ENCODE data around the gene MIP.
"Not testable (repeated sequence)": the region's sequence is repeated elsewhere in the genome, so short reads cannot be mapped to it uniquely, and the experiment has no call there.

The MIP gene

DNA sequence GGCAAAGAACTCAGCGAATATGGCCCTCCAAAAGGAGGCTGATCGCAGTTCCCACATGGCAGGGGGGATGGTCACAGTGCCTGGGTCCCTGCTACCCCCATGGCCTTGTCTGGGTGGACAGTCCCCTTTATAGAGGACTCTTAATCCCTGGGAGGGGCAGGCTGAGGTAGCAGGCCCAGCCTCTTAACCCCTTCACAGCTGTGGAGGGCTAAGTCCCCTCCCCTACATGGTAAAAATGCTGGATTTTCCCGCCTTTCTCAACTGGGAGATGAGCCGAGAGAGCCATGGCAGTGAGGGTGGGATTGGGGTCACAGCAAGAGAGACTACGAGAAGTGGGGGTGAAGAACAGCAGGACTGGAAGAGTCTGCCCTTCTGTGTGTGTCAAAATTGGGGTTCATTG is at the start of gene MIP:
TSS of gene MIP (minus strand) at position 101 of the 400 bp plus-strand sequence. CDS start at position 57, 44 bp downstream.
- no peak for DNase-seq (ENCODE audit: low read depth)

DNA sequence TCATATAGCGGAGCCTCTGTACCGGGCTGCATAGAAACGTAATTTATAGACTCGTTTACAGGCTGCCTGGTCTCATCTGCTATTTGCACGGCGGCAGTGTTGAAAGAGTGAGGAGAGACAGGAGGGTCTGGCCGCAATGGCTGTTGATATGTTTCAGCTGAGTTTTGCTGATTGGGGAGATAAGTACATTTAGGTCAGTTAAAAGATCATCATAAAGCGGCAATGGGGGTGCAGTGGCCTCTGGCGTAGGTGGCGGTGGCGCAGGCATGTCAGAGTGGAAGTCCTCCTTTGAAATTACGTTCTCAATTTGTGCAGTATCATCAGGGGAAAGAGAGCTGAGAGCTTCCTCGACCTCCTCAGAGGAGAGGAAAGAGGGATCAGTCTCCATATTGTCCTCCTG is 45.4 kb upstream of the MIP start:
- not testable (repeated sequence) for DNase-seq (ENCODE audit: low read depth)

- not testable (repeated sequence) for DNase-seq (ENCODE audit: low read depth)
Observed at GRCh38 chr12:56499452-56499851, 45.0 kb upstream of the MIP start.

DNA sequence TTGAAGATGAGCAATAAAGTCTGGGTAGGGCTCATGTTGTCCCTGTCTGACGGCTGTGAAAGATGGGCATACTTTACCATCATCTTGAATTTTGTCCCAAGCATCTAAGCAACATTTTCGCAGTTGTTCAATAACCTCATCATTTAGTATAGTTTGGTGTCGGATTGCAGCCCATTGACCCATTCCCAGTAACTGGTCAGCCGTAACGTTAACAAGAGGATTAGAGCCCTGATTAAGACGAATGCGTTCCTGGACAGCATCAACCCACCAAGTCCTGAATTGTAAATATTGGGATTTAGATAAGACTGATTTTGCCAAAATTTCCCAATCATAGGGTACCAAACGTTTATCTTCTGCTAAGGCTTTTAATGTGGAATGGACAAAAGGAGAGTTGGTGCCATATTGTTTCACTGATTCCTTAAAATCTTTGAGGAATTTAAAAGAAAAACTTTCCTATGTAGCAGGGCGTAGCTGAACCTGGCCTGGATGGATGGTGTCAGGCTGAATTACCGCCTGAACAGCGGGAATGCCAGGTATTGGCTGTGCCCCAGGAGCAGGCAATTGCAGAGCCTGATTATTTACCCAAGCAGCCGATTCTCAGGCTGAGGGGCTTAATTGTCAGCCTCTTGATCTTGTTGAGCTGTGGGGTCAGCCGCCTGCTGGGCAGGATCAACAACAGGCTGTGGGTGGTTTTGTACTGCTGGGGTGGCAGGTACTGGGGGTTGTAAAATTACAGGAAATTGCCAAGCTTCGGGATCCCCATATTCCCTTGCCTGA is 43.9 kb upstream of the MIP start:
- not testable (repeated sequence) for DNase-seq (ENCODE audit: low read depth)

DNA sequence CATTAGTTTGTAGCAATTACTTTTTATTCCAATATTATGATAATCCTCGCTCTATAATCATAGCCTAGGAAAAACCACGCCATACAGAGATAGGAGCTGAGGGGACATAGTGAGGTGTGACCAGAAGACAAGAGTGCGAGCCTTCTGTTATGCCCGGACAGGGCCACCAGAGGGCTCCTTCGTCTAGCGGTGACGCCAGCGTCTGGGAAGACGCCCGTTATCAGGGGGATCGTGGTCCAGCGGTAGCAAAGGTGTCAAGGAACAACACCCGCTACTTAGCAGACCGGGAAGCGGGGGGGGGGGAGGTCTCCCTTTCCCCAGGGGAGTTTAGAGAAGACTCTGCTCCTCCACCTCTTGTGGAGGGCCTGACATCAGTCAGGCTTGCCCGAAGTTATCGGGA is 42.2 kb upstream of the MIP start:
- DNase-seq (ENCODE audit: low read depth), result peak; percentile 53

GRCh38 chr12:56494481-56494880 is 40.0 kb upstream of the MIP start:
- not testable (repeated sequence) for DNase-seq (ENCODE audit: low read depth)

GRCh38 chr12:56494106-56494415 is 39.6 kb upstream of the MIP start:
- DNase-seq (ENCODE audit: low read depth), result not testable (repeated sequence)

- not testable (repeated sequence) for DNase-seq (ENCODE audit: low read depth)
Observed at GRCh38 chr12:56493409-56494105, 39.1 kb upstream of the MIP start.

DNA sequence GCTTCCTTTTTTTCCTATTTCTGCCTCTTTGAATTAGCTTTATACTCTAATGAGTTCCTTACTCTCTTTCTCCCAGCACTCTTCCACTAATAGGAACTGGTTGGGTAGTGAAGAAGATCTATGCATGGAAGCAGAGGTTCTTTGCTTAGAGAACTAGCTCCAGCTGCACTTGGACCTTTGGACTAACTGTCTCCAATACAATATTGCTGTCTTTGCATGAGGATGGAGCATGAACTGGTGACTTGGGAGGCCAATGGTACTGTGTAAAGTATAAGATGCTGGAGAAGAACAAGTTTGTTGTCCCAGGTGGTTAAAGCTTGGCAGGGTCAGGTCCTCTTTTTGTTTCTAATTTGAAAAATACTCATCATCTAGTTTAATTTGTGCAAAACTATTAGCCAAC is 35.9 kb upstream of the MIP start:
- no peak for DNase-seq (ENCODE audit: low read depth)

DNA sequence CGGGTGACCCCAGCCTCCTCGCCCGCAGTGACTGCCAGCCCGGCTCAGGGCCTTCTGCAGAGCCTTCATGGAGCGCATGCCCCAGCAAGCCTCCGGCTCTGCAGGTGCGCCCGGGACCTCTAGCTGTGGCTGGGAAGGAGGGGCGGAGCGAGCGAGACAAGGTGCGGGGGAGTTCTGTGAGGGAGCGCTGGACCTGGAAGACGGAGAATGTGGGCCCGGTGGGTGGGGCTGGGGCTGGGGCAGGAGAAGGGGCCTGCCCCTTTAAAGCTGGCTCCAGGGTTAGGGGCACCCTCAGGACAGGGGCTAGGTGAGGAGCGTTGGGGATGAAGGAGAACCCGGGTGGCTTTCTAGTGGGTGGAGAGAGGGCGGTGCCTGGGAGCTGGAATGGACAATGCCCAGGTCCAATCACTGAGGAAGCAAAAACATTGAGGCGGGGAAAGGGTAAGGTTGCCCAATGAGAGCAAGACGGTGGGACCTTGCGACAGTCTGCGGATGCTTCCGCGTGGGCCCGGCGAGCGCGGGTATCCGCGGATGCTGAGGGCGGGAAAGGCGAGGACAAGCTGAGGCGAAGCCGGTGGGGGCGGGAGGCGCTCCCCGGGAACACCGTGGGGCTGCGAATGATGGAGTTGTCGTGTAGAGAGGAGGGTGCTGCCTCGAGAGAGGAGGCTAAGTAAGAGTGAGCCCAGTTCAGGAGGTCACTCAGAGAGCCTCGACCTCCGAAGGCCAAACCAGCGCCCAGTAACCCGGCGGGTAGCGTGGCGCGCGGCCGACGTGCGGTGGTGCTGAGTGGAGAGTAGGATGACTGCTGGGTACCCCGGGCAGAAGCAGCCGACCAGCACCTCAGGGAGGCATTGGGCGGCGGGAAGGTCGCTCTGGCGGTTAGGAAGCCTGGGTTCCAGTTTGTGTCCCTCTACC is 33.8 kb upstream of the MIP start, which contains the start of gene GLS2:
TSS of gene GLS2 (minus strand) at position 121 of the 915 bp plus-strand sequence. CDS start at position 78, 43 bp downstream.
- peak; percentile 66 for DNase-seq (ENCODE audit: low read depth)

GRCh38 chr12:56487448-56488040 is 33.1 kb upstream of the MIP start:
- DNase-seq (ENCODE audit: low read depth), result peak; percentile 25

DNA sequence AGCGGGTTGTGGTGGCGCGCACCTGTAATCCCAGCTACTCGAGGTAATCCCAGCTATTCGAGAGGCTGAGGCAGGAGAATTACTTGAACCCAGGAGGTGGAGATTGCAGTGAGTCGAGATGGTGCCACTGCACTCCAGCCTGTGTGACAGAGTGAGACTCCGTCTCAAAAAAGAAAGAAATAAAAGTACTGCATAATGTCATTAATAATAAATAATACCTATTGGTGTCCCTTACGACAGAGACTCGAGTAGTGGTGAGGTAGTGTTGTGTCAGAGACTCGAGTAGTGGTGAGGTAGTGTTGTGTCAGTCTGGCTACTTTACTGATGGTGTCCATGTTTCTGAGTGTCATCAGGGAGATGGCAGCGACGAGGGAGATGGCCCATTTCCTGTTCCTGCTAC is 32.2 kb upstream of the MIP start:
- DNase-seq (ENCODE audit: low read depth), result no peak

GRCh38 chr12:56484566-56484965 is 30.1 kb upstream of the MIP start:
- no peak for DNase-seq (ENCODE audit: low read depth)

DNA sequence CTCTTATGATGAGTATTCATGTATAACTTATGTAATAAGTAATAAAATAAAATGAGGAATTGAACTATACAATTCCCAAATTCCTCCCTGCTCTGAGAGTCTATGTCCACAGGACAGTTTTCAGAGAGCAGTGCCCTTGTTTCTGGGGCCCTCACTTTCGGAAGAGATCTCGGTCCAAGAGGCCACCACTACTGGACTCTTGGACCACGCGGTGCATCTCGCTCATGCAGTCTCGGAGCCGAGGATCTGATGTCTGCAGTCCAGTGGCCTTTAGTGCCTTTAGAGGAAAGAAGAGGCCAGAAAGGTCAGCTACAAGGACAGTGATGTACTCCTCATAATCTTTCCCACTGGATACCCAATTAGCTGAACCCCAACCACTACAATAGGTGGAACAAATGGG is 25.2 kb upstream of the MIP start:
- no peak for DNase-seq (ENCODE audit: low read depth)

DNA sequence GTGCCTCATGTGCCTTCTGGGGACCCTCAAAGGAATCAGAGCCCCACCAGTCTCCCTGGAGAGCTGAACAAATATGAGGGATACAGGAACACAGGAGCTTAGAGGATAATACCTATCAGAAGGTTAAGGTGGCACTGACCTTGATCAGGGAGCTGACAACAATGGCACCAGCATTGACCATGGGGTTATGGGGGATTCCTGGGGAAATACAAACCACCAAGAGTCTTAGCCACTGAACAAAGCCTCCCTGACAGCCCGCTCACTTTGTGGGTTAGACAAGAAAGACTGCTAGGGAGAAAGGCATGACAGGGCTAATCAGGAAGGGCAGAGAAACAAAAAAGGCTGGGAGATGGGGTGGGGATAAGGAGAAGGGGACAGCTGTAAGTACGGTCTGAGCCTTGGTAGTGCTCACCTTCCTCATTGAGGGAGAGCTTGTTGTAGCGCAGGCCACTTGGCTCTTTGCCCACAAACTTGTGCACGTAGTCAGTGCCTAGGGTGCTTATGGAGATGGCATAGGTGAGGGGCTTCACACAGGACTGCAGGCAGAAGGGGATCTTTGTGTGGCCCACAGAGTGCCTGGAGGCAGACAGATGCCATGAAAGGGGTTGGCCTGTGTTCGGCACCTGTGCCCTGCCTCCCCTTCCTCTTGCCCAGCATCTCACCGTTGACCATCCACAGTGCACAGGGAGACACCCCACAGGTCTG is 23.2 kb upstream of the MIP start:
- DNase-seq (ENCODE audit: low read depth), result no peak

GRCh38 chr12:56476972-56477432 is 22.5 kb upstream of the MIP start:
- DNase-seq (ENCODE audit: low read depth), result no peak

- no peak for DNase-seq (ENCODE audit: low read depth)
Observed at GRCh38 chr12:56476143-56476542, 21.7 kb upstream of the MIP start.

- DNase-seq (ENCODE audit: low read depth), result no peak
Observed at GRCh38 chr12:56474389-56474788, 19.9 kb upstream of the MIP start.

DNA sequence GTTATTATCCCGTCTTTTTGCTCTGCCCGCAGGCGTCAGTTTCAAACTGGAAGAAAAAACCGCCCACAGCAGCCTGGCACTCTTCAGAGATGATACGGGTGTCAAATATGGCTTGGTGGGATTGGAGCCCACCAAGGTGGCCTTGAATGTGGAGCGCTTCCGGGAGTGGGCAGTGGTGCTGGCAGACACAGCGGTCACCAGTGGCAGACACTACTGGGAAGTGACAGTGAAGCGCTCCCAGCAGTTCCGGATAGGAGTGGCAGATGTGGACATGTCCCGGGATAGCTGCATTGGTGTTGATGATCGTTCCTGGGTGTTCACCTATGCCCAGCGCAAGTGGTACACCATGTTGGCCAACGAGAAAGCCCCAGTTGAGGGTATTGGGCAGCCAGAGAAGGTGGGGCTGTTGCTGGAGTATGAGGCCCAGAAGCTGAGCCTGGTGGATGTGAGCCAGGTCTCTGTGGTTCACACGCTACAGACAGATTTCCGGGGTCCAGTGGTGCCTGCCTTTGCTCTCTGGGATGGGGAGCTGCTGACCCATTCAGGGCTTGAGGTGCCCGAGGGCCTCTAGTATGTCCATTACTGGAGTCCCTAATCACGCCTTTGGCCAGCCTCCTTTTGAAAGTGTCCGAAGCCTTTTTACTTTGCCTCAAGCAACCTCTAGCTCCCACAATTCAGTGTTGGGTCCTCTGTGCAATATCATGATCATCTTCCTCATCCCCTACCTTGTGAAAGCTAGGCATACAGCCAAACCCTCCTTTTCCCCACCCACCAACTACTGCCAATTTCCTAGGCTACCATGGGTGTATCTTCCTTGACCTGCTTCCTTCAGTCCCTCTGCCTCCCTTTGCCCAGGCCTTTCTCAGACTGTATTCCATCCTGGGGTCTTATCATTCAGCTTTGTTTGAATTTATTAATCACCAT is 14.8 kb upstream of the MIP start:
- DNase-seq (ENCODE audit: low read depth), result no peak
